ENCODE measurements around the gene ZFAND3.
"Not testable (repeated sequence)": the region's sequence is repeated elsewhere in the genome, so short reads cannot be mapped to it uniquely, and the experiment has no call there.

ZFAND3 gene

GRCh38 chr6:37878150-37878710, 58.7 kb downstream of the ZFAND3 start:
- Mint-ChIP-seq H3K27ac (no peak overlapping the region), H3K27me3 (no peaks in the 10 kb centered on the region), H3K9me3 (no peaks in the 10 kb centered on the region), H3K36me3 (ENCODE audit: low read depth) (peaks cover 13% of the 10 kb centered on the region), H3K4me3 (no peak overlapping the region), H3K4me1 (ENCODE audit: low read depth) (peaks cover 67% of the 10 kb centered on the region)

DNA sequence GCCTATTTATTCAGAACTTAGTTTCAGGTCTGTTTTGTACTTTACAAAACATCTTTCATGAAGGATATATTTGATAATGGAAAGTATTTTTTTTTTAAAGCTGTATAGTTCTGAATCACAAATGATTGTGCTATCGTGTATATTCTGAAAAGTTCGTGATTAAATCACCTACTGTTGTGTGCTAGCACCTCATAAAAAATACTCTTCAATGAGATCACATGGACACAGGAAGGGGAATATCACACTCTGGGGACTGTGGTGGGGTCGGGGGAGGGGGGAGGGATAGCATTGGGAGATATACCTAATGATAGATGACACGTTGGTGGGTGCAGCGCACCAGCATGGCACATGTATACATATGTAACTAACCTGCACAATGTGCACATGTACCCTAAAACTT, 61.1 kb downstream of the ZFAND3 start:
- peaks cover 60% of the 10 kb centered on the region for H3K4me1 Mint-ChIP-seq (ENCODE audit: low read depth)
- not testable (repeated sequence) for H3K9me3 Mint-ChIP-seq; H3K4me3 Mint-ChIP-seq; H3K27me3 Mint-ChIP-seq; H3K36me3 Mint-ChIP-seq (ENCODE audit: low read depth); H3K27ac Mint-ChIP-seq

- Mint-ChIP-seq H3K4me1 (ENCODE audit: low read depth) (peaks cover 54% of the 10 kb centered on the region), H3K27me3 (no peaks in the 10 kb centered on the region), H3K36me3 (ENCODE audit: low read depth) (peaks cover 7% of the 10 kb centered on the region), H3K9me3 (no peaks in the 10 kb centered on the region), H3K27ac (no peak overlapping the region), H3K4me3 (no peak overlapping the region)
Observed at GRCh38 chr6:37882292-37882691, 62.8 kb downstream of the ZFAND3 start.

GRCh38 chr6:37882724-37883413, 63.3 kb downstream of the ZFAND3 start:
- Mint-ChIP-seq H3K4me1 (ENCODE audit: low read depth) (peaks cover 48% of the 10 kb centered on the region), H3K9me3 (no peaks in the 10 kb centered on the region), H3K36me3 (ENCODE audit: low read depth) (peaks cover 7% of the 10 kb centered on the region), H3K27me3 (no peaks in the 10 kb centered on the region), H3K27ac (no peak overlapping the region), H3K4me3 (no peak overlapping the region)

GRCh38 chr6:37884548-37884947, 65.0 kb downstream of the ZFAND3 start:
- H3K4me1 Mint-ChIP-seq (ENCODE audit: low read depth): peaks cover 35% of the 10 kb centered on the region
- H3K36me3 Mint-ChIP-seq (ENCODE audit: low read depth): peaks cover 7% of the 10 kb centered on the region

DNA sequence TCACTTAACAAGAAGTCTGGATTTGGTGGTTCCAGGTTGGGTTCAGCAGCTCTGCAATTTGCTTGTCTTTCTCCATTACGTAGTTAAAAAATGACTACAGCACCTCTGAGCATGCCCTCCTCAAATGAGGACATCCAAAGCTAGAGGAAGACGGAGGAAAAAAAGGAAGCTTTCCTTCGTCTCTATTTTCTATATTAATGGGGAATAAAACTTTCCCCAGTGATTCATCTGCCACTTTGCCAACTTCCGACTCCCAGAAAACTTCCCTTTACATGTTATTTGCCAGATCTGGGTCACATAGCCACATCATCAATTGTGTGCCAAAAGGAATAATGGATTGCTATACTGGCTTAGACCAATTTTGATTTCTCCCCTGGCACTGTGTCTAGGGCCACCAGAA, 69.5 kb downstream of the ZFAND3 start:
- Mint-ChIP-seq H3K27me3 (no peaks in the 10 kb centered on the region), H3K9me3 (peaks cover 7% of the 10 kb centered on the region), H3K4me3 (no peak overlapping the region), H3K4me1 (ENCODE audit: low read depth) (peaks cover 33% of the 10 kb centered on the region), H3K27ac (no peak overlapping the region), H3K36me3 (ENCODE audit: low read depth) (peaks cover 21% of the 10 kb centered on the region)

More at GRCh38 chr6:37884548-37884947, 65.0 kb downstream of the ZFAND3 start:
- Mint-ChIP-seq H3K9me3 (no peaks in the 10 kb centered on the region), H3K27ac (no peak overlapping the region), H3K27me3 (no peaks in the 10 kb centered on the region), H3K4me3 (no peak overlapping the region)

DNA sequence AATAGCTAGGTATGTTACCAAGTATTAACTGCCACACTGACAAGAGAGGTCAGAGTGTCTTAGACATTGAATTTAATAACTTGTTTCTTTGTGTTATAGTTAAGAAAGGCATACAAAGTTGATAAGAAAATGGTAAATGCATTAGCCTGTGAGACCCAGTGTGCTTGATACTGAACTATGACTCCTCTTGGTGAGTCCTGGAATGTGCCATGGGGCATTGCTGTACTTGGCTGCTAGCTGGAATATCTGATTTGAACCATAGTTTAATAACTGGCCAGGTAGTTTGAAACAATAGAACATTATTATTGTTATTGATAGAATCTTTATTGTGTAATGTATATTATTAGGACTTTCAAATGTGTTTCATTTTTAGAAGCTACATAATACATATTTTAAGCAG, 70.0 kb downstream of the ZFAND3 start:
- H3K36me3 Mint-ChIP-seq (ENCODE audit: low read depth): peaks cover 25% of the 10 kb centered on the region
- no peaks in the 10 kb centered on the region for H3K27me3 Mint-ChIP-seq
- peaks cover 7% of the 10 kb centered on the region for H3K9me3 Mint-ChIP-seq
- H3K4me3 Mint-ChIP-seq: no peak overlapping the region
- H3K4me1 Mint-ChIP-seq (ENCODE audit: low read depth): peaks cover 36% of the 10 kb centered on the region
- H3K27ac Mint-ChIP-seq: no peak overlapping the region

GRCh38 chr6:37891072-37891471, 71.5 kb downstream of the ZFAND3 start:
- Mint-ChIP-seq H3K9me3 (peaks cover 11% of the 10 kb centered on the region), H3K27ac (no peak overlapping the region), H3K36me3 (ENCODE audit: low read depth) (peaks cover 41% of the 10 kb centered on the region), H3K4me3 (no peak overlapping the region), H3K27me3 (no peaks in the 10 kb centered on the region), H3K4me1 (ENCODE audit: low read depth) (peaks cover 44% of the 10 kb centered on the region)

- no peak overlapping the region for H3K4me3 Mint-ChIP-seq
- peaks cover 11% of the 10 kb centered on the region for H3K9me3 Mint-ChIP-seq
- peaks cover 56% of the 10 kb centered on the region for H3K4me1 Mint-ChIP-seq (ENCODE audit: low read depth)
- no peaks in the 10 kb centered on the region for H3K27me3 Mint-ChIP-seq
- H3K36me3 Mint-ChIP-seq (ENCODE audit: low read depth): peaks cover 47% of the 10 kb centered on the region
- no peak overlapping the region for H3K27ac Mint-ChIP-seq
Observed at GRCh38 chr6:37893257-37893656, 73.7 kb downstream of the ZFAND3 start.

GRCh38 chr6:37893734-37894133, 74.2 kb downstream of the ZFAND3 start:
- H3K4me3 Mint-ChIP-seq, H3K27ac Mint-ChIP-seq, H3K27me3 Mint-ChIP-seq: not testable (repeated sequence)
- H3K36me3 Mint-ChIP-seq (ENCODE audit: low read depth): peaks cover 47% of the 10 kb centered on the region
- H3K9me3 Mint-ChIP-seq: peaks cover 11% of the 10 kb centered on the region
- peaks cover 55% of the 10 kb centered on the region for H3K4me1 Mint-ChIP-seq (ENCODE audit: low read depth)

GRCh38 chr6:37894585-37894984, 75.1 kb downstream of the ZFAND3 start:
- H3K4me3 Mint-ChIP-seq: no peak overlapping the region
- no peak overlapping the region for H3K27ac Mint-ChIP-seq
- H3K36me3 Mint-ChIP-seq (ENCODE audit: low read depth): peaks cover 47% of the 10 kb centered on the region
- H3K4me1 Mint-ChIP-seq (ENCODE audit: low read depth): peaks cover 62% of the 10 kb centered on the region
- H3K27me3 Mint-ChIP-seq: no peaks in the 10 kb centered on the region
- peaks cover 11% of the 10 kb centered on the region for H3K9me3 Mint-ChIP-seq

- H3K27me3 Mint-ChIP-seq: no peaks in the 10 kb centered on the region
- peaks cover 11% of the 10 kb centered on the region for H3K9me3 Mint-ChIP-seq
- H3K27ac Mint-ChIP-seq: no peak overlapping the region
- peaks cover 69% of the 10 kb centered on the region for H3K4me1 Mint-ChIP-seq (ENCODE audit: low read depth)
- H3K4me3 Mint-ChIP-seq: no peak overlapping the region
- H3K36me3 Mint-ChIP-seq (ENCODE audit: low read depth): peaks cover 42% of the 10 kb centered on the region
Observed at GRCh38 chr6:37897321-37897720, 77.8 kb downstream of the ZFAND3 start.

- H3K36me3 Mint-ChIP-seq (ENCODE audit: low read depth): peaks cover 36% of the 10 kb centered on the region
- no peak overlapping the region for H3K4me3 Mint-ChIP-seq
- H3K27me3 Mint-ChIP-seq: no peaks in the 10 kb centered on the region
- H3K9me3 Mint-ChIP-seq: peaks cover 6% of the 10 kb centered on the region
- H3K4me1 Mint-ChIP-seq (ENCODE audit: low read depth): peaks cover 63% of the 10 kb centered on the region
- no peak overlapping the region for H3K27ac Mint-ChIP-seq
Observed at GRCh38 chr6:37897818-37898515, 78.4 kb downstream of the ZFAND3 start.

- Mint-ChIP-seq H3K36me3 (ENCODE audit: low read depth) (peaks cover 5% of the 10 kb centered on the region), H3K27ac (no peak overlapping the region)
Observed at GRCh38 chr6:37903351-37904340, 84.1 kb downstream of the ZFAND3 start.

More at GRCh38 chr6:37903351-37904340, 84.1 kb downstream of the ZFAND3 start:
- Mint-ChIP-seq H3K27me3 (no peaks in the 10 kb centered on the region), H3K4me1 (ENCODE audit: low read depth) (peaks cover 67% of the 10 kb centered on the region), H3K4me3 (no peak overlapping the region), H3K9me3 (no peaks in the 10 kb centered on the region)

Data from stimulated activated naive CD8-positive, alpha-beta T cell treated with anti-CD3 and anti-CD28 coated beads, Interleukin-15, Interleukin-2, amounts not matched to agents 100 ng/mL and 50 ng/mL, for 24 hours (primary cell).